LNCAP (cell line): ENCODE data around the gene LPIN3.

Experiments used
- TF ChIP-seq, protein P1 (sequence below): fragments of 450-650 bp; IDR thresholded peaks from 2 replicates; pipeline ENCODE4 v1.5.1; 2017; ENCODE audit warnings: mild to moderate bottlenecking

Gene LPIN3

GRCh38 chr20:41316602-41317545 lies 23.7 kb upstream of the LPIN3 start:
- TF ChIP-seq, protein P1, sequence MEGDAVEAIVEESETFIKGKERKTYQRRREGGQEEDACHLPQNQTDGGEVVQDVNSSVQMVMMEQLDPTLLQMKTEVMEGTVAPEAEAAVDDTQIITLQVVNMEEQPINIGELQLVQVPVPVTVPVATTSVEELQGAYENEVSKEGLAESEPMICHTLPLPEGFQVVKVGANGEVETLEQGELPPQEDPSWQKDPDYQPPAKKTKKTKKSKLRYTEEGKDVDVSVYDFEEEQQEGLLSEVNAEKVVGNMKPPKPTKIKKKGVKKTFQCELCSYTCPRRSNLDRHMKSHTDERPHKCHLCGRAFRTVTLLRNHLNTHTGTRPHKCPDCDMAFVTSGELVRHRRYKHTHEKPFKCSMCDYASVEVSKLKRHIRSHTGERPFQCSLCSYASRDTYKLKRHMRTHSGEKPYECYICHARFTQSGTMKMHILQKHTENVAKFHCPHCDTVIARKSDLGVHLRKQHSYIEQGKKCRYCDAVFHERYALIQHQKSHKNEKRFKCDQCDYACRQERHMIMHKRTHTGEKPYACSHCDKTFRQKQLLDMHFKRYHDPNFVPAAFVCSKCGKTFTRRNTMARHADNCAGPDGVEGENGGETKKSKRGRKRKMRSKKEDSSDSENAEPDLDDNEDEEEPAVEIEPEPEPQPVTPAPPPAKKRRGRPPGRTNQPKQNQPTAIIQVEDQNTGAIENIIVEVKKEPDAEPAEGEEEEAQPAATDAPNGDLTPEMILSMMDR: no peak

DNA sequence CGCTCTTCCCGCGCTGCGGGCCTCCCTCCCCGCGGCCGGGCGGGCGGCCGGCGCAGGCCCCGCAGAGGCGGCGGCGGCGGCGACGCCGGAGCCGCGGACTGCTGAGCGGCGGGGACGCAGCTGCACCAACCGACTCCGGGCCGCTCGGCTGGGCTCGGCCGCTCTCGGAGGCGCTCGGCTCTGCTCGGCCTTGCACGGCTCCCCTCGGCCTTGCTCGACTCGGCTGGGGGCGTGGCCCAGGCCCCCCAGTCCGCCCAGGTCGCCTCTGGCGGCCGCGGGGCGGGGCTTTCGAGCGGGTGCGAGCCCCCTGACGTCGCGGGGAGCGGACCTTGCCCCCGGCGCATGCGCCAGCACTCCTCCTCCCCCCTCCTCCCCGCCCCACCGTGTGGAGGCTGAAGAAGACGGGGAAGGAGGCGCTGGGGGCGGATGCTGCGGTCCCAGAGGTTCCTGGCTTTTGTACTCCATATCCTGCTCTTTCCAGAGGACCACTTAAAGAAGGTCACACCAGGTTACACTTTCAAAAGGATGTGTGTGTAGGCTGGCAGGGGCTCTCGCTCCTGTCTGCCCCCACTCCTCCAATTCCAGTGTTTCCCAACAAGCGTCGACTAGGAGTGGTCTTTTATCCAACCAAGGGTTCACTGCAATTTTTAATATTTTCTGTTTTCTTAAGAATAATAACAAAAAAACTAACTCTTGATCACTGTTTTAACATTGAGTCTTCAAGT lies 22.9 kb upstream of the LPIN3 start, which contains the start of gene ZHX3:
TSS of gene ZHX3 (minus strand) at position 186 of the 725 bp plus-strand sequence. CDS start 112,815 bp downstream, outside the sequence.
- TF ChIP-seq, protein P1: no peak

GRCh38 chr20:41318271-41318649 lies 22.4 kb upstream of the LPIN3 start:
- TF ChIP-seq, protein P1: no peak

- TF ChIP-seq, protein P1: no peak
These were observed 20.2 kb upstream of the LPIN3 start for GRCh38 chr20:41320441-41320840.

GRCh38 chr20:41320976-41321375 lies 19.6 kb upstream of the LPIN3 start:
- TF ChIP-seq, protein P1: no peak

- TF ChIP-seq, protein P1: no peak
These were observed 13.4 kb upstream of the LPIN3 start for GRCh38 chr20:41327178-41327577.

- TF ChIP-seq, protein P1: no peak
These were observed 10.9 kb upstream of the LPIN3 start for GRCh38 chr20:41329435-41330342.
